Suprapubic skin (tissue), 4 donors: Measurements from ENCODE around the gene PATE4. TPM values are rescaled to one million over a fixed set of nuclear protein-coding genes. Genes with fewer than 3 reads are reported as not detected.

ENCODE experiments used
- total RNA-seq, 4 donors: library from RNA; depleted of rRNA; stranded (reverse); fragments of >200 nt; gene quantifications; one replicate each; pipeline ENCODE4 v1.1.0, GENCODE V29; 2016

Gene PATE4
- total RNA-seq, 4 donors from 2014 or later = not detected

Other genes with a start within 250 kb of the PATE4 start
- 10 to 100 TPM; 49.5 to 64.8 (median 62.8) TPM for gene STT3A, start 240.5 kb upstream of the PATE4 start, total RNA-seq
- 1 to 10 TPM; 2.5 to 4.0 (median 3.5) TPM for gene CHEK1, start 208.2 kb upstream of the PATE4 start, total RNA-seq
- not detected for gene ACRV1, start 152.5 kb upstream of the PATE4 start, total RNA-seq
- gene PATE1, start 87.0 kb upstream of the PATE4 start, total RNA-seq = not detected
- not detected for gene PATE2, start 54.5 kb upstream of the PATE4 start, total RNA-seq
- gene PATE3, start 45.2 kb upstream of the PATE4 start, total RNA-seq = not detected
- gene HYLS1, start 54.4 kb downstream of the PATE4 start, total RNA-seq = 1 to 10 TPM; 2.4 to 3.4 (median 3.1) TPM
- gene PUS3, start 69.9 kb downstream of the PATE4 start, total RNA-seq = 10 to 100 TPM in 2 of 4 donors, 1 to 10 TPM in 2; 6.0 to 14.9 (median 10.6) TPM
- gene DDX25, start 71.2 kb downstream of the PATE4 start, total RNA-seq = 1 to 10 TPM in 1 of 4 donors, under 1 TPM in 2, not detected in 1; 0.15 to 1.2 (median 0.32) TPM
- 10 to 100 TPM in 1 of 4 donors, 1 to 10 TPM in 3; 2.0 to 17.2 (median 6.7) TPM for gene VSIG10L2, start 112.7 kb downstream of the PATE4 start, total RNA-seq
- gene CDON, start 229.6 kb downstream of the PATE4 start, total RNA-seq = 10 to 100 TPM; 27.6 to 67.4 (median 43.1) TPM